ENCODE data around the gene WDR47.
"Not testable (repeated sequence)": the region's sequence is repeated elsewhere in the genome, so short reads cannot be mapped to it uniquely, and the experiment has no call there.

WDR47 gene

GRCh38 chr1:109050228-109050995 lies 8.5 kb upstream of the WDR47 start:
- DNase-seq, result no peak

DNA sequence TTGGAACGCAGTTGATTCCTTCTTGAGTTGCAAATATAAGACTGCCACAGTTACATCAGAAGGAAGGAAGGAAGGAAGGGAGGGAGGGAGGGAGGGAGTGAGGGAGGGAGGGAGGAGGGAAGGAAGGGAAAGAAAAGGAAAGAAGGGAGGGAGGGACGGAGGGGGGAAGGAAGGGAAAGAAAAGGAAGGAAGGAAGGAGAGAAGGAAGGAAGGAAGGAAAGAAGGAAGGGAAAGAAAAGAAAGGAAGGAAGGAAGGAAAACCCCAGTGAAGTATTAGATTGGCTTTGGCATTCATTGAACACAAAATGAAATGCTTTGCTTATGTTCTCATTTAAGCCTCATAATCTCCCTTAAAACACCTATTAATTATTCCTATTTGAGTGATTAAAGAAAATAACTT lies 6.4 kb upstream of the WDR47 start:
- DNase-seq, result no peak

DNA sequence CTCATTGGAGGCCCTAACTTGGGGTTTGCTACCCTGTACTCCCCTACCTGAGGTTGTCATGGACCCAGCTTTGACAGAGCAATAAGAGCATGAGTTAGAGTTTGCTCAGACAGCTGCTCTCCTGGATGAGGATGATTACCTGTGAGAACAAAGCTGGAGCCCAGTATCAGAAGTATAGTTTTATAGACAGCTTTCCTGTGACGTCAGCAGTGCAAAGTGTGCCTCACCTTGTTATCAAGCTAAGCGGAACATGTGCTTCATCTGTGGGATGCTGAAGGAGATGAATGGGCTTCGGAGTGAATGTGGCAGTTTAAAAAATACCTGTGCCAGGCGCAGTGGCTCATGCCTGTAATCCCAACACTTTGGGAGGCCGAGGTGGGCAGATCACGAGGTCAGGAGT lies 5.4 kb upstream of the WDR47 start:
- DNase-seq, result no peak

DNA sequence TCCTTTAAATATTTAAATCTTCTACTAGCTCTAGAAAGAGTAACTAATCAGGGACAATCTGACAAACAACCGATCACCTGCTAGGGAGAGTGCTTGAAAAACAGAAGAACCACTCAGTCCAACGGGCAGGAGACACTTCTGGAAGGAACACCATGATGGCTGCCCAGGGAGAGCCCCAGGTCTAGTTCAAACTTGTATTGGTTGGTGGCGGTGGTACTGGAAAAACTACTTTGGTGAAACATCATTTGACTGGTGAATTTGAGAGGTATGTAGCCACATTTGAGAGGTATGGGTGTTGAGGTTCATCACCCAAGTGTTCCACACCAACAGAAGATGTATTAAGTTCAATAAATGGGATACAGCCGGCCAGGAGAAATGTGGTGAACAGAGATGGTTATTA lies 4.8 kb upstream of the WDR47 start:
- no peak for DNase-seq

GRCh38 chr1:109045595-109045994 lies 3.7 kb upstream of the WDR47 start:
- no peak for DNase-seq

DNA sequence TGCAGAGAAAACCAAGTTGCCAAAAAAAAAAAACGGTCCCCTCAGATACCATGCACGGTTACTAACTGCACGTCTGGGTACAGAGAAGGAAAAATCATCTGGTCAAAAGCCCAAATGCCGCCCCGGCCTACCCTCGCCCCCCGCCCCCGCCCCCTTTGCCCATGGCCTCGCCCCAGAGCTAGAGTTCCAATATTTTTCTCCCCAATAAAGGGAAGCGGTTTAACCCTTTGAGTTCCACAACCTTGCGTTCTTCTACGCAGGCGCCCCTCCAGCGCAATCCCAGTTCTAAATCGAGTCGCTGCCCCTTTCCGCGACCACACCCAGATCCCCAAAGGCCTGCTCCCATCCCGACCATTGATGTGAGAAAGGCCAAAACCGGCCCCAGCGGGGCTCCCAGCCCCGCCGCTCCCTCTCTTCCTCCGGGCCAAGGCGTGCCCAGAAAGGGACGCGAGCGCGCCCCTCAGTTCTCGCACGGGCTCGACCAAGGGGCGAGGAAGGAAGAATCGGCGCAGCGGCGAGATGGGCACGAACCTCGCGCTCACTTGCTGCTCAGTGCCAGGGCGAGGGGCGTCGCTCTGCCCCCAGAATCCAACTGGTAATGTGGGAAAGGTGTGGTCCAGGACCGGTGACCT lies 797 bp downstream of the WDR47 start:
- DNase-seq, result no peak

DNA sequence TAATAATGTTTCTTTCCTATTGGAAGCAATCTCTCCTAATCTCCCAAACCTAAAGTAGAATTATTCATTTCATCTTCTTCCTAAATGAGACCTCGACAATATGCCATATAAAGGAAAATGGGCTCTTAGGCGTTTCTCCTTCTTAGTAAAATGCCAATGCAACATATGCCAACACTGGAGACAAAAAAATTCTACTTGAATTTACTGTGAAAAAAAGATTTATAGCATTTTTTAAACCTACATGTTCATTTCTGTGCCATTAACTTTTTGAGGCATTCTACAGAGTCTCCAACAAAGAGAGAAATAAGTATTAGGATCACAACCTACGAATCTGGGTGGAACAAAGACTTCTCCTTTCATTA lies 1.3 kb downstream of the WDR47 start:
- no peak for DNase-seq

GRCh38 chr1:109034382-109034781 lies 7.5 kb downstream of the WDR47 start:
- DNase-seq, result no peak

GRCh38 chr1:109029493-109029892 lies 12.4 kb downstream of the WDR47 start:
- not testable (repeated sequence) for DNase-seq

DNA sequence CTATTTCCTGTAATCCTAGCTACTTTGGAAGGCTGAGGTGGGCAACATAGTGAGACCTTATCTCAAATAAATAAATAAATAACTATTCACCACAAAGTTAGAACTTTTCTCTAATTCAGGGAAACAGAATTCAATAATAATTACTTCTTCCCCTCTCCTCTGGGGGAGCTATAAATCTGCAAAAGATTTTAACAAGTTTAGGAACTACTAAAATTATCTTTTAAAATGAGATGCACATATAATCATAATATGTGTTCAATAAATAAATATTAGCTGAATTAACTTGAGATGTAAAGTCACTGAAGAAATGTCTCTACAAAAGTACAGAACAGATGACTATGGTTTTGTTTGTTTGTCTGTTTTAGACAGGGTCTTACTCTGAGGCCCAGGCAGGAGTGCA lies 14.1 kb downstream of the WDR47 start:
- no peak for DNase-seq

GRCh38 chr1:109025694-109026093 lies 16.2 kb downstream of the WDR47 start:
- no peak for DNase-seq

DNA sequence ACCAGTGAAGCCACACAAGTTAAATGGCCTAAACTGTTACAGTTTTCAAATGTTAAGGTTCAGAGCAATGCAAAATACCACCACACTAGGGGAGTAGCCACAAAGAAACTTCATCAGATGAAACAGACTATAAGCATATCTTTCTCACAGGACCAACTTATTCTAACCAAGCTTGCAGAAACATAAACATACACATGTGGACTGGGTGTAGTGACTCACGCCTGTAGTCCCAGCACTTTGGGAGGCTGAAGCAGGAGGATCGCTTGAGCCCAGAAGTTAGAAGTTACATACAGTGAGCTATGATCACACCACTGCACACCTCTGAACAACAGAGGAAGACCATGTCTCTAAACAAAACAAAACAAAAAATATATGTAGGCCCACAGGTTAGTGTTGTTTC lies 17.3 kb downstream of the WDR47 start:
- no peak for DNase-seq

- no peak for DNase-seq
Observed at GRCh38 chr1:109020693-109021257, 21.1 kb downstream of the WDR47 start.

DNA sequence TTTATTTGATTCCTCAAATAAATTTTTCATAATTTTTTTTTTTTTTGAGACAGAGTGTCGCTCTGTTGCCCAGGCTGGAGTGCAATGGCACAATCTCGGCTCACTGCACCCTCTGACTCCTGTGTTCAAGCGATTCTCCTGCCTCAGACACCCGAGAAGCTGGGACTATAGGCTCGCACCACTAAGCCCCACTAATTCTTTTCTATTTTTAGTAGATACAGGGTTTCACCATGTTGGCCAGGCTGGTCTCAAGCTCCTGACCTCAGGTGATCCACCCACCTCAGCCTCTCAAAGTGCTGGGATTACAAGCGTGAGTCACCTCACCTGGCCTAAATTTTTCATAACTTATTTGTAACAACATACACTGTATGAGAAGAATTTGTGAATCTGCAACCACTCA lies 24.2 kb downstream of the WDR47 start:
- DNase-seq, result not testable (repeated sequence)

GRCh38 chr1:109017134-109017533 lies 24.8 kb downstream of the WDR47 start:
- DNase-seq, result no peak

DNA sequence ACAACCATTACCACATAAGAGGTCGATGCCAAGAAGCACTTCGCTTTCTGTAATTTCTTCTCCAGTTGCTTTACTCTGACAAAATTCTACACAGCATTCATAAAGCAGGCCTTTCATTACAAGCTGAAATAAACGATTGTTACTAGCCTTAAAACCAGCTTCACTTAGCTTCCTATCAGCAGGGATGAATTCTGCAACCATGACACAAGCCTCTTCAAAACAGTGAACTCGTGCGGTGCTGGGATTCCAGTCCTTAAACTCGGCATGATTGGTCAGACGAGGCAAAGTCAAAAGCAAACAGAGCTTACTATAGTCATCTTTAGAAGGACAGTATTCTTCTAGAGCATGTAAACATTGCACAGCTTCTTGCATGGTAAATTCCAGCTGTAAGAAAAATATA lies 30.6 kb downstream of the WDR47 start:
- no peak for DNase-seq

GRCh38 chr1:108996622-108997021 lies 45.3 kb downstream of the WDR47 start:
- DNase-seq, result not testable (repeated sequence)

DNA sequence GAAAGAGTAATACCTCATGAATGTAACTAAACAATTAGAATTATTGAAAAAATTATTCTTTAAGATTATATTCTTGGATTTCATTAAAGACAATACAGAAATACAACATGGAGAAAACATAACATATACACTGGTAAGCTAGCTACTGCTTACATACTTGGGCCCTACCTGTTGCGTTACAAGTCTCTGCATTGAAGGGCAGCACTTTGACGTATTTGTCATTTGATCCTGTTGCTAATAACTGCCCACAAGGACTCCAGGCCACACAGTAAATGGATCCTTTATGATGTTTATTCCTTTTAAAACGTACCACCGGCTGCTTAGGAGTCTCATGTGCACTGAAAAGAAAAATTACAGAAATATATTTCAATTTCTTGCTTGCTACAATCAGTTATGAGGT lies 58.8 kb downstream of the WDR47 start:
- DNase-seq, result no peak

GRCh38 chr1:108976658-108977057 lies 65.2 kb downstream of the WDR47 start:
- no peak for DNase-seq

DNA sequence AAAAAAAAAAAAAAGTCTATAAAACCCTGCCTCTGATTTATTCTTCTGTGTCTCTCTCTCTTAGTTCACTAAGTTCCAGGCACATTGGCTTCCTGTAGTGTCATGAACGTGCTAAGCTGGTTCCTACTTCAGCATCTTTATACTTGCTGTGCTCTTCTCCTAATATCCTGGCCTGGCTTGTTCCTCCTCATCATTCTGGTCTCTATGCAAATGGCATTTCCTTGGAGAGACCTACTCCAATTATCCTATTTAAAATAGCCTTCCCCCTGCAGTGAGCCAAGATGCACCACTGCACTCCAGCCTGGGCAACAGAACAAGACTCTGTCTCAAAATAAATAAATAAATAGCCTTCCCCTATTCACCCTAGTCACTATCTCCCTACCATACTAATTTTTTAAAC lies 69.0 kb downstream of the WDR47 start:
- no peak for DNase-seq

DNA sequence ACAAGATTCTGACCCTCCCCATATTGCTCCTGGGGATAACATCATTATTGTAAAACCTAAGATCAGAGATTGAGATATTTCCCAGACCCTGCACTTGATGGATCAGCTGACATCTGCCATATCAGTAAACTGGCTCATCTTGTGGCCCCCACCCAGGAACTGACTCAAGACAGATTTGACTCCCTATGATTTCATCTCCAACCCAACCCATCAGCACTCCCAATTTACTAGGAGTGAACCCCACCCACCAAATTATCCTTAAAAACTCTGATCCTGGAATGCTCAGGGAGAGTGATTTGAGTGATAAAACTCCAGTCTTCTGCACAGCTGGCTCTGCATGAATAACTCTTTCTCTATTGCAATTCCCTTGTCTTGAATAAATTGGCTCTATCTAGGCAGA lies 72.6 kb downstream of the WDR47 start:
- no peak for DNase-seq

DNA sequence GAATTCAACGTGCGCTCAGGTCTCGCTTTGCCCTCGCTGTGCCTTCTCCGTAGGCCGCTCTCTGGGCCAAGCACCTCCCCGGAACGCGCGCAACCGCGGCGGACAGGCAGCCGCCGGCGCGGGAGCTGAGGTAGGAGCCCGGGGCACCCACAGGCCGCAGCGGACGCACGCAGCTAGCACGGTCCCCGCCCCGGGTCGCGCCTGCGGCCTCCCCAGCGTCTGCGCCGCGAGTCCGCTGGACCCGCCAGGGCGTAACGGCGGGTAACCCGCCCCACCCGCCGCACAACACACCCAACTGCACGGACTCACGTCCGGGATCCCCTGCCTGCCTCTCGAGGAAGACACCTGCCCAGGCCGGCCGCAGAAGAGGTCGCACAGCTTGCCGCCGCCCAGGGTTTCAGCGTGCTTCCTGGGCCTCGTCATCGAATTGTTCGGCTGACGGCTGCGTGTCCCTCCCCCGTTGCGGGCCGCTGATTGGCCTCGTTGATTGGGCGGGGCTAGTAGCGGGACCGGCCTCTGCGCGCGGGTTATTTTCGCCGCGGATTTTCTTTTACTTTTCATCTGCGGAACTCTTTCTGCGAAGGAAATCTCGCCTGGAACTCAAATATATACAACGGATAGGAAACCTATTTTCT lies 78.7 kb downstream of the WDR47 start, which contains the start of gene CLCC1:
Gene CLCC1 (minus strand): TSS at position 433 of the 635 bp plus-strand sequence. CDS start 13,047 bp downstream, outside the sequence.
- DNase-seq, result peak; percentile 85

DNA sequence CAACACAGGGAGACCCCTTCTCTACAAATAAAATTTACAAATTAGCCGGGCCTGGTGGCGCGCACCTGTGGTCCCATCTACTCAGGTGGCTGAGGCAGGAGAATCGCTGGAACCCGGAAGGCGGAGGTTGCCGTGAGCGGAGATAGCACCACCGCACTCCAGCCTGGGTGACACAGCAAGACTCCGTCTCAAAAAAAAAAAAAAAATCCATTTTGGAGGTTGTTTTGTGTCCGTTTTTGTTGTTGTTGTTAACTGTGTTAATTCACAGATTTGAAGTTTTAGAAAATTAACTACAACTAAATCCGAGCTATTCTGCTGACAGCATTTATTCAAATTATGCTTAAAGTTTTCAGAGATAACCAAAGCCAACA lies 79.2 kb downstream of the WDR47 start:
- DNase-seq, result no peak
